Measurements from ENCODE around the gene IMMP2L.

The IMMP2L gene

GRCh38 chr7:111005445-111005844 is 556.8 kb downstream of the IMMP2L start:
- DNase-seq (ENCODE audit: low read depth in 2 of 2, low spot score in 1 of 2) = no peak

- no peak for DNase-seq (ENCODE audit: low read depth in 2 of 2, low spot score in 1 of 2)
Measured at GRCh38 chr7:111004310-111004901, 557.9 kb downstream of the IMMP2L start.

- no peak for DNase-seq (ENCODE audit: low read depth in 2 of 2, low spot score in 1 of 2)
Measured at GRCh38 chr7:111003883-111004282, 558.4 kb downstream of the IMMP2L start.

GRCh38 chr7:110994028-110994967 is 568.0 kb downstream of the IMMP2L start:
- DNase-seq (ENCODE audit: low read depth in 2 of 2, low spot score in 1 of 2) = no peak

- no peak for DNase-seq (ENCODE audit: low read depth in 2 of 2, low spot score in 1 of 2)
Measured at GRCh38 chr7:110988890-110989501, 573.3 kb downstream of the IMMP2L start.

GRCh38 chr7:110988348-110988747 is 573.9 kb downstream of the IMMP2L start:
- DNase-seq (ENCODE audit: low read depth in 2 of 2, low spot score in 1 of 2) = no peak

- DNase-seq (ENCODE audit: low read depth in 2 of 2, low spot score in 1 of 2) = no peak
Measured at GRCh38 chr7:110987127-110987693, 575.1 kb downstream of the IMMP2L start.

GRCh38 chr7:110983822-110984456 is 578.4 kb downstream of the IMMP2L start:
- no peak for DNase-seq (ENCODE audit: low read depth in 2 of 2, low spot score in 1 of 2)

GRCh38 chr7:110977127-110977737 is 585.1 kb downstream of the IMMP2L start:
- no peak for DNase-seq (ENCODE audit: low read depth in 2 of 2, low spot score in 1 of 2)

- DNase-seq (ENCODE audit: low read depth in 2 of 2, low spot score in 1 of 2) = no peak
Measured at GRCh38 chr7:110975486-110975885, 586.8 kb downstream of the IMMP2L start.

GRCh38 chr7:110974441-110974840 is 587.9 kb downstream of the IMMP2L start:
- DNase-seq (ENCODE audit: low read depth in 2 of 2, low spot score in 1 of 2) = no peak

- DNase-seq (ENCODE audit: low read depth in 2 of 2, low spot score in 1 of 2) = no peak
Measured at GRCh38 chr7:110973196-110973990, 588.9 kb downstream of the IMMP2L start.

- no peak for DNase-seq (ENCODE audit: low read depth in 2 of 2, low spot score in 1 of 2)
Measured at GRCh38 chr7:110964775-110965174, 597.5 kb downstream of the IMMP2L start.

GRCh38 chr7:110962826-110963225 is 599.5 kb downstream of the IMMP2L start:
- no peak for DNase-seq (ENCODE audit: low read depth in 2 of 2, low spot score in 1 of 2)

- DNase-seq (ENCODE audit: low read depth in 2 of 2, low spot score in 1 of 2) = no peak
Measured at GRCh38 chr7:110962374-110962773, 599.9 kb downstream of the IMMP2L start.

- no peak for DNase-seq (ENCODE audit: low read depth in 2 of 2, low spot score in 1 of 2)
Measured at GRCh38 chr7:110960811-110961210, 601.5 kb downstream of the IMMP2L start.

GRCh38 chr7:110948280-110948679 is 614.0 kb downstream of the IMMP2L start:
- DNase-seq (ENCODE audit: low read depth in 2 of 2, low spot score in 1 of 2) = no peak

GRCh38 chr7:110947408-110947807 is 614.9 kb downstream of the IMMP2L start:
- DNase-seq (ENCODE audit: low read depth in 2 of 2, low spot score in 1 of 2) = no peak

- DNase-seq (ENCODE audit: low read depth in 2 of 2, low spot score in 1 of 2) = no peak
Measured at GRCh38 chr7:110944966-110945644, 617.2 kb downstream of the IMMP2L start.

Measured in stimulated activated CD8-positive, alpha-beta memory T cell treated with anti-CD3 and anti-CD28 coated beads, Interleukin-4, amount 100 ng/mL, for 1 hour (primary cell).